Body of pancreas (tissue), 4 donors: ENCODE measurements around the gene KCNH1.

ENCODE experiments used
- POLR2A ChIP-seq, 3 donors: fragments of 450-650 bp; IDR thresholded peaks; one replicate each; pipeline ENCODE4 v1.6.1; 2016; ENCODE audit warnings: antibody characterized with exemption in 3 of 3, mild to moderate bottlenecking in 2 of 3
- TF ChIP-seq, protein P1 (sequence below), 7 experiments: fragments of 450-650 bp in 4 of 7; fragments of 200-600 bp in 3 of 7; sonication (generic) in 3 of 7; IDR thresholded peaks; one replicate each; pipeline ENCODE4 v1.5.1; 2016 to 2019; ENCODE audit warnings: antibody characterized with exemption in 7 of 7

DNA sequence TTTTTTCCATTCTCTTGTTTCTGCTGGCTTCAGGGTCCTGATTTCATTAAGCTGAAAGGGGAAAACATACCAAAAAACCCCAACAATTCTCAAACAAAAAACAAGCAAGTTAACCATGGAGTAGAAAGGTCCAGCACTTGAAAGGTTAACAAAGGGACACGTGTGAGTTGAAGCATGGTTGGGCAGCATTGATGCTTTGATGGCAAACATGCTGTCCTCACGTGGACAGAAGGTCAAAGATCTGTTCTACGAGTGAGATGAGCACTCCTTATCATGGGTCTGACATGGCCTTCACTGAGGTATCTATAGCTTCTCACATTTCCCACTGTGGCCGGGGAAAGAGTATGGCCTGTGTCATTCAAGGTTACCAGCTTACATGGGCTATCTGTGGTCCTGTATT is 410.3 kb downstream of the KCNH1 start:
- TF ChIP-seq, protein P1, sequence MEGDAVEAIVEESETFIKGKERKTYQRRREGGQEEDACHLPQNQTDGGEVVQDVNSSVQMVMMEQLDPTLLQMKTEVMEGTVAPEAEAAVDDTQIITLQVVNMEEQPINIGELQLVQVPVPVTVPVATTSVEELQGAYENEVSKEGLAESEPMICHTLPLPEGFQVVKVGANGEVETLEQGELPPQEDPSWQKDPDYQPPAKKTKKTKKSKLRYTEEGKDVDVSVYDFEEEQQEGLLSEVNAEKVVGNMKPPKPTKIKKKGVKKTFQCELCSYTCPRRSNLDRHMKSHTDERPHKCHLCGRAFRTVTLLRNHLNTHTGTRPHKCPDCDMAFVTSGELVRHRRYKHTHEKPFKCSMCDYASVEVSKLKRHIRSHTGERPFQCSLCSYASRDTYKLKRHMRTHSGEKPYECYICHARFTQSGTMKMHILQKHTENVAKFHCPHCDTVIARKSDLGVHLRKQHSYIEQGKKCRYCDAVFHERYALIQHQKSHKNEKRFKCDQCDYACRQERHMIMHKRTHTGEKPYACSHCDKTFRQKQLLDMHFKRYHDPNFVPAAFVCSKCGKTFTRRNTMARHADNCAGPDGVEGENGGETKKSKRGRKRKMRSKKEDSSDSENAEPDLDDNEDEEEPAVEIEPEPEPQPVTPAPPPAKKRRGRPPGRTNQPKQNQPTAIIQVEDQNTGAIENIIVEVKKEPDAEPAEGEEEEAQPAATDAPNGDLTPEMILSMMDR (IDR thresholded peaks at IDR 0.05) = no peak
- no peak for TF ChIP-seq POLR2A (IDR thresholded peaks at IDR 0.05)
